Activated T-cell treated with anti-CD3 and anti-CD28 coated beads for 48 hours (primary cell): ENCODE data around the gene HDAC2.
"Not testable (repeated sequence)": the region's sequence is repeated elsewhere in the genome, so short reads cannot be mapped to it uniquely, and the experiment has no call there.

Experiments
- DNase-seq: peaks from one replicate; pipeline ENCODE4 v3.0.0-alpha.2; 2020; ENCODE audit warnings: low read depth

HDAC2 gene

DNA sequence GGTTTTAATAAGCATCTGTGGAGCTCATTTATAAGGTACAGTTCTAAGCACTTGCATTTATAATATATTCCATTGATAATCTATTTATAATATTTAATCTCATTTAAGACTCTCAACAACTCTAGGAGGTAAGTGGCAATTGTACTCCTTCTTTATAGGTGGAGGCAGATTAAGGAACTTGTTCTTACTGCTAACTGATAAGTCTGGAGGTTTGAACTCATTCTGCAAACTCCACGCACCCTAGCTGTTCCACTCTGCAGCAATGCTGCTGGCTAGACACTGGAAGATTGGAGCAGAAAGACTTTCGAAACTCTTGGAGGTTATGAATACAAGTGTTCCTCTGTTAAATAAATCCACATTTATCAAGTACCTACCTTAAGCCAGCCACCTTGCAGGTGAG, 793 bp upstream of the HDAC2 start:
- DNase-seq = no peak

DNA sequence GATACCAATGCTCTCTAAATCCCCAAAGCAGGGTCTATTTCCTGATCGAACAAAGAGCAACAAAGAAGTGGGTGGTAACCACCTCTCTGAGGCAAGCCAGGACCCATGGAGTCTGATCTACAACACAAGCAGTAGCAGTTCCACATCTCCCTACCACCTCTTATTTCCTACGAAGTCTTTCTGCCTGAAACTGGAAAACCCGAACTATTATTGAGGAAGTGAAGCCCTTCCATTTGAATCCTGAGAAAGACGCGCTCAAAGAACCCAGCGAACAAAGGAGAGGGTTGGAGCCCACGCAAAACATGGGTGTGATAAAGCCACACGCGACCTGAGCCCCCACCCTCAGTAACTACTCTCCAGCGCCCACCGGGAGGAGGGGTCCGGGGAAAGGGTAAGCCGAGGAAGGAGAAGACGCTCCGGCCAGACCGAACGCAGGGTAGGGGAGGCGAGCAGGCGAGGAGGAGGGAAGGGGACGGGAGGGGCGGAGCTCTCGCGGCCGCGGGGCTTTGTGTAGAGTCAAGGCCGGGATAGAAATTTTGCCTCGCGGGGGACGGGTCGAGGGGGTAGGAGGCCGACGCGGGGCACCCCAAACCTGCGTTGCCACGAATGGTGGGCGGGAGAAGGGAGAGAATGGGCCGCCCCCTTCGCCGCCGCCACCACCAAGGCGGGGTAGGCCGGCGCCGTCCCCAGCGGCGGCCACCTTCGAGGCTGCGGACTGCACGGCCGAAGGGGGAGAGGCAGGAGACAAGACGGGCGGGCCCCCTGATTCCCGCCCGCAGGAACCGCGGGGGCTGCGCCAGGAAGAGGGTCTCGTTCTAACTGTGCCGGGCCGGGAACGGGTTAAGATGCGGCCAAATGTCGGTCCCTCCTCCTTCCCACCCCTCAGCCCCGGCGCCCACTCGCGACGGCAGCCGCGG, 802 bp downstream of the HDAC2 start:
- peak; percentile 39 for DNase-seq

DNA sequence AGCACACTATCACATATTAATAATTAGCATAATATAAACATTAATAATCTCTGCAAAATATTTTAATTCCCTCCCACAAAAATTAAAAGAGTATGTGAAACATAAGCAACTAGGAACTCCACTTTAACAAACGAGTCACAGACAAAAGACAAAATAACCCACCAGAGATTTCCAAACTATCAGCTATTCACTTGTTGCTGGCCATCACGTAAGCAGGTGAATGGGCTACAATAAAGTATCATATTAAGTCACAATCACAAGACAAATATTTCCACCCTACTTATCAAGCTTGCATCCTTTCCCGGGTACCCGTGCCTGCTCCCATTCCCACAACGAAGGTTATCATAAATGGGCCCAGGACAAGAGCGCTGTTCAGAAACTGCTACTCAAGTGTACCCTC, 2.5 kb downstream of the HDAC2 start:
- DNase-seq = no peak

DNA sequence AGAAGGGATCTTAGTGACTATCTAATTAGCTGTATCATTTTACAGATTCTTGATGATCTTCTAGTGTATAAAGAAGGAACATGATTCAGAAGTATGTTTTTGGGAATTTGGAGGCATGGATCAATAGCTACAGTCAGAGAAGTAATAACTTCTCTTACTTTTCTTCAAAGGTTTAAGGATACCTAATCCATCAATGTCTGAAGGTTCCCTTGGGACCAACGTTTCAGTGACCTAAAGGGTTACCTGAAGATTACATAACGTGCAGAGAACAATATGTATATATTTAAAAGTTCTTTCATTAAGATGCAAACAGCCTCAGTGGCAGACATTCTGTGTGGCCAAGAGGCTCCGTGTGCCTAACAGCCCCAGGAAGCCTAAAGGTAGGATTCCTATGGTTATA, 3.2 kb downstream of the HDAC2 start:
- no peak for DNase-seq

DNA sequence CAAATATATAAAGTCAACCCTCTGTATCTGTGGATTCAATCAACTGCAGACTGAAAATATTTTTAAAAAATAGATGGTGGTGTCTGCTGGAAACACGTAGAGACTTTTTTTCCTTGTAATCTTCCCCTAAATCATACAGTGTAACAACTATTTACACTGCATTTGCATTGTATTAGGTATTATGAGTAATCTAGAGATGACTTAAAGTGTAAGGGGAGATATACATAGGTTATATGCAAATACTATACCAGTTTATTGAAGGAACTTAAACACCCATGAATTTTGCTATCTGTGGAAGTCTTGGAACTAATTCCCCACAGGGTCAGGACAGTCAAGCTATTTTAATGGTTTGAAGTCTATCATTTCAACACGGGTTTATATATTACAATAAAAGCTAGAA, 10.2 kb downstream of the HDAC2 start:
- no peak for DNase-seq

DNA sequence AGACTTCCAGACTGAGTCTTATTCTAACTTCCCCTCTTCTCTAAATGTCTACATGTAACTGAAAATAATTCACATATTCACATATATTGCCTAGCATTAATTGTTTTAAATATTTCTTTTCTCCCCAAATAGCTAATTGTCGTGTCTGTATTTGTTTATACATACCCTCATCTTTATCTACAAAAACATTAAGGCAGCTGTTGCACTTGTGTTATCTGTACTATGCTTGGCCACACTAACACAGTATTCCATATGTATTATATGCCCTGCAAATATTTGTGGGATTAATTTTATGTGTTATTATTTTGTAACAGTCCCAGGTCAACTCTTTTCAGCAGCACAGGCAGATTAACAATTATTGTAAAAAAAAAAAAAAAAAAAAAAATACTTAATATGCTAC, 11.7 kb downstream of the HDAC2 start:
- no peak for DNase-seq

DNA sequence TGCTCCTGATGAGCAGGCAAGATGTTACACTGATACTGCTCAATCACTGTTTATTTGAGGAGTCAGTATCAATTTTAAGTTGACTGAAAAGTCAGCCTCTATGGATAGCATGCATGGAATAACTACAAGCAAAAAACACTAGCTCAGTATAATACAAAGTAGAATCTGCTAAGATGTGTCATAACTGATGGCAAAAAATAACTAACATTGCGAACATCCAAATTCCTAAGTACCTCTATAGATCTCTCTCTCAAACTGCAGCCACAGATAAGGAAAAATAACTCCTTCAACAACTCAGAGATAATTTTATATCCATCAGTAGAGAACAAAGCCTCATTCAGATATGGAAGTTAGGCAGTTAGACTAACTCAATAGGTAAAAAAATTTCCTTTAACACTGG, 16.3 kb downstream of the HDAC2 start:
- DNase-seq = no peak

DNA sequence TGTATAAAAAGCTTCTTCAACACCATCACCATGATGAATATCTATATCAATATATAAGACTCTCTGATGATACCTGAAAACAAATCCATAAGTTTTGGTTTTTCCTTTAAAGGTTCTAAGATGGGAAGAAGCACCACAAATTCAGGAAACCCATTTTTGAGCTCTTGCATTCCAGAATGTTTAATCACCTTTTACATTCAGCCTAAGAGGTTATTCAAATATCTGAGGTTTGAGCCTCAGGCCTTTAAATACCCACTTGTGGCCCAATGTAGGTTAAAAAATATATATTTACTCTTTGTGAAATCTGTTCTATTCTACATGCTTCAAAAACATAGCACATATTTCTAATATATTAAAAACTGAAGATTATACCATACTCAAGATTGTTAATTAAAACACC, 17.6 kb downstream of the HDAC2 start:
- DNase-seq = no peak

DNA sequence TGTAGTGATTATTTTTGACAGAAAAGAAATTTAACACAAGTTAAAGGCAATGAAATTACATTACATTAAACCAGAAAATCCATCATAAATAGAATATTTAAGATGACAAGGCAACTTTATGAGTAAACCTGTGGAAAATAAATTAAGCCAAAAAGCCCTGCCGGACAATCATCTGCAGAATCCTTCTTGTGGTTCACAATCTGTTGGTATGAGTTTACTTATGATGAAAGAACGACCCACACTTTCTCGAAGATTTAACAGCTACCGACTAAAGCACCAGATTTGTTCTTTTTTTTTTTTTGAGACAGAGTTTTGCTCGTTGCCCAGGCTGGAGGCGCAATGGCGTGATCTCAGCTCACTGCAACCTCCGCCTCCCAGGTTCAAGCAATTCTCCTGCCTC, 21.4 kb downstream of the HDAC2 start:
- DNase-seq = no peak

DNA sequence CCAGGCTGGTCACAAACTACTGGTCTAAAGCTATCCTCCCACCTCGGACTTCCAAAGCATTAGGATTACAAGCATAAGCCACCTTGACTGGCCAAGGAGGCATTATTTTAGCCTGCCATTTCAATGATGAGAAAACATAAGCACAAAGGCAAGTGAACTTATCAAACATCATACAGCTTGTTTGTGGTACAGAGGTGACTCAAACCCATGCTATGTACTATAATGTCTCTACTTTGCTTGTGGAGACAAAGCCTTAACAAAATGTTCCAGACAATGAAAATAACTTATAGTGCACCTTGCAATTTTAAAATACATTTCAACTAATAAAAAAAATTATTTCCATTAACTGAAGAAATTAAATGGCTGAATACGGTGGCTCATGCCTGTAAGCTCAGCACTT, 26.2 kb downstream of the HDAC2 start:
- no peak for DNase-seq

DNA sequence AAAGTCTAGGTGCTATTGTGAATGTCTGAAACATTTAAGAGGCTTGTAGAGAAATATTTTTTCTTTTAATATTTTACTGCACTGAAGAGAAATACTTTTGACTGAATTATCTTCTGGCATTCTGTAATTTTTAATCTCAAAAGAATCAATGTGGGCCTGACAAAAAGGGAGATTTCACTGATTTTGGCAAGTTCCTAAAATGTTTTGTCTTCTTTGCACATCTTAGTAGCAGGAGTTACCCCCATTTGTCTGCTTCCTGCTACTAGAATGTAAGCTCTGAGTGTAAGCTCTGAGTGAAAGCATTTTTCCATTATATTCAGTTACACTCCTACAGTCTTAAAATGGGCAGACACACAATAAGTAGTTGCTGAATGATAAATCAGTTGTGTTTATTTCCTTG, 31.1 kb downstream of the HDAC2 start:
- DNase-seq = no peak

DNA sequence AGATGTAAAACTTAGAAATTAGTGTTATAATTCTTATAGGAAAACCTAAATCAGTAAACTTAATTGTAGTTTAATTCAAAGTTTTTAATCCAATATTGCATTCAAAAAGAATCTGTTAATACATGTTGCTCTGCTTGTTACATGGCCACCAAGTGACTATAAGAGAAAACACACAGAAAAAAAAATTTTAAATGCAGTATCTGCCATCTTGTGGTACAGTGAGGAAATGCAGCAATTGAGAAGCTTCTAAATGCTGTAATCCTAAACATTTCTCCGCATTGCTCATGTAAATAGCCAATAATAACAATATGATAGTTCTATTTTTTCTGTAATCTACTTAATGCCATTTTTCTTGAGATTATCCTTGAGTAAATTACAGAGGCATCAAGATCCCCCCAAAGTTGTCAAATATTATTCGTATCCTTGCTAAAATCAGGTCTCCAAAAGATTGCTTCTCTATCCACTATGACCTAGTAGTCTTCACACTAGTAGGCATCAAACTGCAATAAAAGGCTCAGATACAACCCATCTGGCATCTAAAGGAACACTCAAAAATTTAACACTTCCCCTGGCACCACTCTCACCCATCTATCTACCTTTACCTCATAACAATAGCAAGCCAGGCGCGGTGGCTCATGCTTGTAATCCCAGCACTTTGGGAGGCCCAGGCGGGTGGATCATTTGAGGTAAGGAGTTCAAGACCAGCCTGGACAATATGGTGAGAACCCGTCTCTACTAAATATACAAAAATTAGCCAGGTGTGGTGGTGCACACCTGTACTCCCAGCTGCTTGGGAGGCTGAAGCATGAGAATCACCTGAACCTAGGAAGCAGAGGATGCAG, 34.6 kb downstream of the HDAC2 start:
- no peak for DNase-seq

DNA sequence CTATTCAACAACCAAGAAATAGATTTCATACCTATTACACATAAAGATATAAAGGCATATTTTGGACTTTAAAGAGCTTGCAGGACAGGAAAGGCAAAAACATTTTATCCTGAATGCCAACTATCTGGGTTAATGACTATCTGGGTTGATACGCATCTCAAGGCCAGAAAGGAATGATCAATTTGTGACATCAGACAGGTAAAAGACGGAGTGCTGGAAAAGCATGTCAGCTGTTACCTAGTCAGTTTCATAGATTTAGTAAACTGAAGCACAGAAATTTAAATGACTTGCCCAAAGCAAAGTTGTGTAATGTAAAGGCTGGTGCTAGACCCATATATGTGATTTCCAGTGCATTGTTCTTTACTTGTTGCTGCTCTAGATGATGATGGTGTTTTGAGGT, 36.8 kb downstream of the HDAC2 start:
- DNase-seq = no peak

DNA sequence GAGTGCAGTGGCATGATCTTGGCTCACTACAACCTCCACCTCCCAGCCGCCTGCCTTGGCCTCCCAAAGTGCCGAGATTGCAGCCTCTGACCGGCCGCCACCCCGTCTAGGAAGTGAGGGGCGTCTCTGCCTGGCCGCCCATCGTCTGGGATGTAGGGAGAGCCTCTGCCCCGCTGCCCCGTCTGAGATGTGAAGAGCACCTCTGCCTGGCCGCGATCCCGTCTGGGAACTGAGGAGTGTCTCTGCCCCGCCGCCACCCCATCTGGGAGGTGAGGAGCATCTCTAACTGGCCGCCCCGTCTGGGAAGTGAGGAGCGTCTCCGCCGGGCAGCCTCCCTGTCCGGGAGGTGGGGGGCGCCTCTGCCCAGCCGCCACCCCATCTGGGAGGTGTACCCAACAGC, 39.0 kb downstream of the HDAC2 start:
- DNase-seq = not testable (repeated sequence)

DNA sequence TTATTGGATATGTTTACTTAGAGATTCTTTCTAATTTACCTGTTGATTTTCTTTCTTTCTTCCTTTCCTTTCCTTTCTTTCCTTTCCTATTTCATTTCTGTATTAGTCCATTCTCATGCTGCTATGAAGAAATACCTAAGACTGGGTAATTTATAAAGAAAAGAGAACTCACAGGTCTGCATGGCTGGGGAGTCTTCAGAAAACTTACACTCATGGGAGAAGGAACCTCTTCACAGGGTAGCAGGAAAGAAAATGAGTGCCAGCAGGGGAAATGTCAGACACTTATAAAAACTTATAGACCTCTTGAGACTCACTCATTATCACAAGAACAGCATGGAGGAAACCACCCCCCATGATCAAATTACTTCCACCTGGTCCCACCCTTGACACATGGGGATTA, 40.8 kb downstream of the HDAC2 start:
- no peak for DNase-seq

DNA sequence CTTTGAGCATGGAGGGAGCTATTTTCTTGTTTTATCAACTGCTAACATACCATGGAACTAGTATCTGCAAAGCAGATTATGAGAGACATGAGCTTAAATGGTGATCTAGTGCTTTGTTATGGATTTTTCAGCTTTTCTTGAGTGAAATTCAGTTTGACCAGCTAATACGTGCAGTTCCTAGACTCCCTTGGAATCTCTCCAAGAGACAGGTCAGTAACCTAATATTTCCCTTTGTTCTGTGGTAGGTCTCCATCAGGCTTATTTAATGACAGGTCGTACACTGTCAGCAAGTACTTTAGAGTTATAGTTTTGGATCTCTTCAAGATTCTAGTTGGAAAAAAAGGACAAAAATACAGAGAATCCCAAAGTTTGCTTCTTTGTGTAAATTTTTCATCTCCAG, 43.9 kb downstream of the HDAC2 start:
- DNase-seq = no peak

DNA sequence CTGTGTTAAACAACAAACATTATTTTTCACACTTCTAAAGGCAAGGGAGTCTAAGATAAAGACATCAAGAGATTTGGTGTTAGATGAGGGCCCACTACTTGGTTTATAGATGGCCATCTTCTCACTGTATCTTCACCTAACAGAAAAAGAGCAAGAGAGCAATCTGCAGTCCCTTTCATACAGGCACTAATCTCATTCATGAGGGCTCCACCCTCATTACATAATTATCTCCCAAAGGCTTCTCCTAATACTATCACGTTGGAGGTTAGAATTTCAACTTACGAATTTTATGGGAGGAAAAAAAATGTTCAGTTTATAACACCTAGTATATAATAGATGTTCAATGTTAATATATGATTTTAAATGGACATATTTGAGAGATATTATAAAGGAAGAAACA, 45.6 kb downstream of the HDAC2 start:
- no peak for DNase-seq

DNA sequence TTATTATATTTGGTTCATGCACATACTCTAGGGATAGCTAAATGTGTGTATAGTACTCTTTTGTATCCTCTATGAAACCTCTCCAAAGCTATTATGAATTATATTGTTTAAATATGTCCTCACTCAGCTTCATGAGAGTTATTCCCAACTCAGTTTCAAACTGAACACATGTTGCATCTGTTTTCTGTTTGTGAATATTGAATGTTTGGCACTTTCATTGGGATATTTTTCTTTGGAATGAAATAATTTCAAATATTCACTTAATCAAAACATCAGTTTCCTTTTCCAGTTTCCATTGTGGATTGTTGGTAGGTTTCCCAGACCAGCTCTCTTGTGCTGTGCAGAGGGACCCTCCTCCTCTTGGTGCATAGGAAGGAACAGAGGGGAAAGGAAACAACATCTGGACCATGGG, 46.6 kb downstream of the HDAC2 start:
- DNase-seq = no peak

DNA sequence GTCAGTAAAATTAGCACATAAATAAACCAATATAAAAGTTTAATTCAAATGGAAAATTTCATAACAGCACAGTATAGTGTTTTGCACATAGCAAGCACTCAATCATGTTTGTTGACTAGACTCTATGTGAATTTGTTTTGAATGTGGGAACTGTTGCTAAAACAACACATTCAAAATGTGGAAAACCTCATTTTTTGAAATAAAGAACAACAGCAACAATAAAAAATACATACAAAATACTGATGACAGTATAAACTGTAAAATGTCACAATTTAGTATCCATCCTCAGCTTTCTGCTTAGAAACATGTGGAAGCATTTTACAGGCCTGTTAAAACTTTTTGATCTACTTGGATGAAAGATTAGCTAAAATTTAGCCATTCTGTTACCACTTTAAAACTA, 47.4 kb downstream of the HDAC2 start:
- no peak for DNase-seq

DNA sequence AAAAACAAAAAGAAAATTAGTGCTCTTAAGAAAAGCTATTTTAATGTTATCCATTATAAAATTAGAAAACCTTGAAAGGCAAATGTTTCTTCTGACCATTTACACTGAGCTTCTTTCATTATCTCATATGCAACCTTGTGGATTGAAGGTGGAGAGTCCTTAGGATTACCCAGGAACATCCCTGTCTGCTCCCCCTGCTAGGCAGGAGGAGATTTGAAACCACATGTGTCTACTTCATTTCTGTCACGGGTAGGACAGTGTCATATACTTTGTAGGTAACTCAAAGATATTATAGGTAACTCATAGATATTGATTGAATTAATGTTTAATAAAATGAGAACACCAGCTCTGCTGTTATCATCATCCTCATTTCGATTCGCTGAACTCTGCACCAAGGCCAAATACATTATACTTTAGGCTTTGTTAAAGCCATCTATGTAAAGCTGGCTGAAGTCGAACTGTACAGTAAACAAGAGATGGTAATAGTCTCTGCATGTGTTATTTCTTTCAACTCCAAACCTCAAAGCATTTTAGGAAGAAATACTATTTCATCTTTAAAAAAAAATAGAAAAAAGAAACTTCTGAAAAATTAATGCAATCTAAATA, 49.5 kb downstream of the HDAC2 start:
- DNase-seq = no peak

DNA sequence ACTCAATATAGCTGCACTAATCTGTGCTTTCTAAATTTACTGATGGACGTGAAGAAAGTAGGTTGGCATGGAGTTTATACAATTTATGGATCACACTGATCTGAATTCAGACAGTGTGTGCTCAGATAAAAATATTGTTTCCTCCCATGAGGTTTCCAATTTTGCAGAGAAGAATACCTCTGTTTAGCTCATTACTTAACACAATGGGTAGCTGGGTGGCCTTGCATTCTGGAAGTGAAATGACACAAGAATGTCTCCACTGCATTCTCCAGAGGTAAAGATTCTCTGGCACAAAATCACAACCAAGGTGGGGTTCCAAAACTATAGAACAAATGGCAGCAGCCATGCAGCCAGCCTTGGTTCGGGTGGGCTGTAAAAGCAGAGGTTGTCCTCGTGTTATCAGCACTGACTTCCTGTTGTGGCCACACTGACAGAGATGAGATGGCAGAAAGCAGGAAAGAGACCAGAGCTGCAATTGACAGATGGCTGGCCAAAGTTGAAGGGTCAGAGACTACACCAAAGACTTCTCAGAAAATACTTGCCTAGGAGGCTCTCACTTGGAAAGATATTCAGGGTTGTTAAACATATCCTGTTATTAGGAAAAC, 50.2 kb downstream of the HDAC2 start:
- no peak for DNase-seq

DNA sequence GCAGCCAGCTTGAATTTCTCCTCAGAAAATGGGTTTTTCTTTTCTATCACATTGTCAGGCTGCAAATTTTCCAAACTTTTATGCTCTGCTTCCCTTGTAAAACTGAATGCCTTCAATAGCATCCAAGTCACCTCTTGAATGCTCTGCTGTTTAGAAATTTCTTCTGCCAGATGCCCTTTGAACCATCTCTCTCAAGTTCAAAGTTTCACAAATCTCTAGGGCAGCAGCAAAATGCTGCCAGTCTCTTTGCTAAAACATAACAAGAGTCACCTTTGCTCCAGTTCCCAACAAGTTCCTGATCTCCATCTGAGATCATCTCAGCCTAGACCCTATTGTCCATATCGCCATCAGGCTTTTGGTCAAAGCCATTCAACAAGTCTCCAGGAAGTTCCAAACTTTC, 60.7 kb downstream of the HDAC2 start:
- DNase-seq = not testable (repeated sequence)
